Measurements from ENCODE around the gene CNOT6L.
"Not testable (repeated sequence)": the region's sequence is repeated elsewhere in the genome, so short reads cannot be mapped to it uniquely, and the experiment has no call there.

Gene CNOT6L

GRCh38 chr4:77819843-77820648, 878 bp upstream of the CNOT6L start:
- peak; percentile 80 to 81 for ATAC-seq

- ATAC-seq = peak; percentile 11 to 30
Observed at GRCh38 chr4:77819404-77819842, 255 bp upstream of the CNOT6L start.

- ATAC-seq = no peak
Observed at GRCh38 chr4:77818073-77818601, 1.0 kb downstream of the CNOT6L start.

GRCh38 chr4:77817304-77818072, 1.7 kb downstream of the CNOT6L start:
- no peak for ATAC-seq

- no peak for ATAC-seq
Observed at GRCh38 chr4:77816546-77816945, 2.6 kb downstream of the CNOT6L start.

- no peak for ATAC-seq
Observed at GRCh38 chr4:77815636-77816035, 3.5 kb downstream of the CNOT6L start.

- no peak for ATAC-seq
Observed at GRCh38 chr4:77805840-77806239, 13.3 kb downstream of the CNOT6L start.

- ATAC-seq = no peak
Observed at GRCh38 chr4:77804471-77804870, 14.7 kb downstream of the CNOT6L start.

- no peak for ATAC-seq
Observed at GRCh38 chr4:77802402-77802801, 16.8 kb downstream of the CNOT6L start.

- peak; percentile 44 to 71 for ATAC-seq
Observed at GRCh38 chr4:77801260-77801608, 17.9 kb downstream of the CNOT6L start.

- ATAC-seq = peak; percentile 39 to 71
Observed at GRCh38 chr4:77800483-77801259, 18.5 kb downstream of the CNOT6L start.

GRCh38 chr4:77800077-77800476, 19.1 kb downstream of the CNOT6L start:
- no peak for ATAC-seq

GRCh38 chr4:77798385-77798784, 20.8 kb downstream of the CNOT6L start:
- peak in 1 of 2 donors; percentile 38 for ATAC-seq

- peak in 1 of 2 donors; percentile 22 for ATAC-seq
Observed at GRCh38 chr4:77797239-77797638, 21.9 kb downstream of the CNOT6L start.

- no peak for ATAC-seq
Observed at GRCh38 chr4:77795326-77795725, 23.8 kb downstream of the CNOT6L start.

GRCh38 chr4:77790146-77790545, 29.0 kb downstream of the CNOT6L start:
- no peak for ATAC-seq

- ATAC-seq = peak in 1 of 2 donors; percentile 33
Observed at GRCh38 chr4:77788990-77789389, 30.2 kb downstream of the CNOT6L start.

GRCh38 chr4:77787969-77788368, 31.2 kb downstream of the CNOT6L start:
- ATAC-seq = no peak

GRCh38 chr4:77785669-77786068, 33.5 kb downstream of the CNOT6L start:
- no peak for ATAC-seq

- no peak for ATAC-seq
Observed at GRCh38 chr4:77783895-77784294, 35.3 kb downstream of the CNOT6L start.

- no peak for ATAC-seq
Observed at GRCh38 chr4:77782102-77782835, 36.9 kb downstream of the CNOT6L start.

- not testable (repeated sequence) for ATAC-seq
Observed at GRCh38 chr4:77780762-77781161, 38.4 kb downstream of the CNOT6L start.
